DMS 273 (cell line): ENCODE results near the gene DCLK3.

Source experiments
- DNase-seq: peaks from one replicate; lab custom pipeline; 2025; ENCODE audit not compliant: unreplicated experiment; lab: John Stamatoyannopoulos, UW

Gene DCLK3, protein sequence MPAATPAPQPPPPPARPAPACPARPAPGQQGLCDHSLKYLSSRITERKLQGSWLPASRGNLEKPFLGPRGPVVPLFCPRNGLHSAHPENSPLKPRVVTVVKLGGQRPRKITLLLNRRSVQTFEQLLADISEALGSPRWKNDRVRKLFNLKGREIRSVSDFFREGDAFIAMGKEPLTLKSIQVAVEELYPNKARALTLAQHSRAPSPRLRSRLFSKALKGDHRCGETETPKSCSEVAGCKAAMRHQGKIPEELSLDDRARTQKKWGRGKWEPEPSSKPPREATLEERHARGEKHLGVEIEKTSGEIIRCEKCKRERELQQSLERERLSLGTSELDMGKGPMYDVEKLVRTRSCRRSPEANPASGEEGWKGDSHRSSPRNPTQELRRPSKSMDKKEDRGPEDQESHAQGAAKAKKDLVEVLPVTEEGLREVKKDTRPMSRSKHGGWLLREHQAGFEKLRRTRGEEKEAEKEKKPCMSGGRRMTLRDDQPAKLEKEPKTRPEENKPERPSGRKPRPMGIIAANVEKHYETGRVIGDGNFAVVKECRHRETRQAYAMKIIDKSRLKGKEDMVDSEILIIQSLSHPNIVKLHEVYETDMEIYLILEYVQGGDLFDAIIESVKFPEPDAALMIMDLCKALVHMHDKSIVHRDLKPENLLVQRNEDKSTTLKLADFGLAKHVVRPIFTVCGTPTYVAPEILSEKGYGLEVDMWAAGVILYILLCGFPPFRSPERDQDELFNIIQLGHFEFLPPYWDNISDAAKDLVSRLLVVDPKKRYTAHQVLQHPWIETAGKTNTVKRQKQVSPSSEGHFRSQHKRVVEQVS

DNA sequence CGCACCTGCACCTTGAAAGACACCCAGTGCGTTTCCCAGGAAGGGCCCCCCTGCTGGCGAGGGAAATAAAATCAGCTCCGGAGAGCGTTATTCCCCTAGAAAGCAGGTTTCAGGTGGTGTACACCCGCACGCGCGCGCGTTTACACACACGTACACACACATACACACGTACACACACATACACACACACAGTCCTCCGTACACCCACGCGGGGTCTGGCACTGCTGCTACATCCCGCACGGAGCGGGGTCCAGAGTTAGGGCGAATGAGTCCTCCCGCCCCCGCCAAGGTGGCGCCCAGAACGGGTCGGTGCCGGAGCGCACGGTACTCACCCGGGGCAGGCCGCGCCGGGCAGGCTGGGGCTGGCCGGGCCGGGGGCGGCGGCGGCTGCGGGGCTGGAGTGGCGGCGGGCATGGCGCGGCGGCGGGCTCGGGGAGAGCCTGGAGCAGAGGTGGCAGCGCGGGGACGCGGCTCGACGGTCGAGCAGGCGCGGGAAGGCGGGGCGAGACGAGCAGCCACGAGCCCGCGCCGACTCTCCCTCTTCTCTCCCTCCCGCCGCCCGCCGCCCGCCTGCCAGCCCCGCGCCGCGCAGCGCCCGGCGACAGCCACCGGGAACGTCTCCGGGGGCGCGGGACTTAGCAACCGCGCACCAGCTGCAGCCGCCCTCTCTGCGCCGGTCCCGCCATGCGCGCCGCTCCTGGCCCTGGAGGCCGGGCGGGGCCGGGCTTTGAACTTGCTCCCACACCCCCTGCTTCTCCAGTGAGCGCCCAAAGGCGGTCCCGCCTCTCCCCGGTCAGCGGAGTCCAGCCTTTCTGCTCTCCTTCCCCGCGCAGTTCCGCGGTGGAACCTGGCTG lies at the start of gene DCLK3:
Gene DCLK3, minus strand, starts transcription at position 704 of the 854 bp plus-strand sequence. Its CDS starts 290 bp downstream, at position 414.
- DNase-seq, result peak; percentile 68

DNA sequence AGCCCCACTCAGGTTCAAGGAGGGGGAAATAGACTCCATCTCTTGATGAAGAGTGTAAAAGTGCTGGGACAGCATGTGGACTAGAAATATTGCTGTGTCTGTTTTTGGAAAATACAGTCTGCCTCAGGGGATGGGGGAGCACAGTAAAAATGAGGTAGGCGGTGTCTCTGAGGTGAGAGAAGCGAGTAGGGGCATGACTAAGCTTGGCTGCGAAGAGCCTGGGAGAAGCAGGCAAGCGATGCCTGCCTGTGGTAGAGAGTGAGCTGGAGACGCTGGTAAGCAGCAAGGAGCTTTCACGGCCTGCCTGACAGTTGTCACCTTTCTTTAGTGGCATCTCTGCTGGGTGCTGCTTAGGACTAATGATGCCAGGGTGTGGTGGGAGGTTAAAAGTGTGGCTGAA lies 49.0 kb upstream of the DCLK3 start:
- peak; percentile 2 for DNase-seq

DNA sequence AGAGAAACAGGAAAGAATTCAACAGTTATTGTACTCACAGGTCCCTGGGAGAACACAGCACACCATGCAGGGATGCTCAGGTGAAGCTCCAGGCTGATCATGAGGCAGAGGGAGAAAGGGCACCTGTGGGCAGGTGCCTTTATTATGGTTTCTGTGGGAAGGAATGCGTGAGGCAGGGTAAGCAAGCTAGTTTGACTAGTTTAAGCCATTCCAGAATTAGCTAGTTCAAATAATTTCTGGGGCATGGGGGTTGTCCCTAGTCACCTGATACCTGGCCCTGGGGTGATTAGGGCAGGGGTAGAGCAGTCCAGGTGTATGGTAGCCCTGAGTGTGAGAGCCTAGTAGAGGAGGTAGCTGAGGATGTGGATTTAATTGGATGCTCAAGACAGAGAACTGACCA lies 47.9 kb upstream of the DCLK3 start:
- DNase-seq, result no peak

DNA sequence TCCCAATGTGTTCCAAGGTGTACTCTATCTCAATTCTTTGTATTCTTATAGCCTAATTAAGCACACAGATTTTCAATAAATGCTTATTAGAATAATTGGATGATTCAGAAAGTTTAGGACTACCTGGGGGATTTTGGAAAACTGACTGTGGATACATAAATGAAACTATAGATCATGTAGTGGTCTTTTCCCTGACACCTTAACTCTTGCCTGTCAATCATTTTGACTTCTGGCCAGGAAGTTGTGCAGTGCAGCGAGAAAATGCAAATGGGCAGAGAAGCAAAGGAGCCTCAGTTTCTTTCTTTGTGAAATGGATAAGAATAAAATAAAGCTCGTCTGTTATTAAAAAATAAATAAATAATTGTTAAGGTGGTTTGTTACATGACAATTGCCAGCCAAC lies 47.4 kb upstream of the DCLK3 start:
- no peak for DNase-seq

DNA sequence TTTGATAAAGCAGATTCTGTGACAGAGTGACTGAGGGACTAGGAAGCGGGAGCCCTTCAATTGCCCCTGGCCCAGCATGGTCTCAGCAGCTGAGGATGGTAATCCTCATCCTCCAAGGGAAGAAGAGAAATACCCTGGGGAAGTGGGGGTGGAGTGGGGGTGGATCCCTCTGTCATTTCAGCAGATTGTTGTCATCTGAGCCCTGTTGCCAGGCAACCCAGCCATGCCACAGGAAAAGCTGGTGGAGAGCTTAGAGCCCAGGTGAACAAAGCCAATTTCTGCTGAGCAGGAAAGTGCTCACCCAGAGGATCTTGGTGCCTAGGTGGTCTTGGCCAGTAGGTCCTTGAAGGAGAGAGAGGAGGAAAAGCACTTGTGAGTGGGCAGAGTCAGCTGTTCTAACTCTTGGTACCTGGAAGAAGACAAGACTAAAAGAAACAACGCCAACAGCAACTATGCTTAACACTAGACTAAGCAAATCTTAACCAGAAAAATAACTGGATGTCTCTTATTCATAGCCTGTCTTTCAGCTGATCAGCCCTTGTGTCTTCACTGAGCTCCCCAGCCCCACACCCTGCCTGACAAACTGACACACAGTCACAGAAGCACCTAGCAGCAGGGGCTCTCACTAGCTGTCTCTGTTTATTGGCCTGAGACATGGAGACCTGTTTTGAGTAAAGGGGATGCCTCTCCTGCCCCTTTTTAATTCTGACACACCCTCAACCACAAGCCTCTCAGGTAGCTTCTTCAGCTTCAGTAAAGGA lies 40.1 kb upstream of the DCLK3 start:
- DNase-seq, result peak; percentile 28

DNA sequence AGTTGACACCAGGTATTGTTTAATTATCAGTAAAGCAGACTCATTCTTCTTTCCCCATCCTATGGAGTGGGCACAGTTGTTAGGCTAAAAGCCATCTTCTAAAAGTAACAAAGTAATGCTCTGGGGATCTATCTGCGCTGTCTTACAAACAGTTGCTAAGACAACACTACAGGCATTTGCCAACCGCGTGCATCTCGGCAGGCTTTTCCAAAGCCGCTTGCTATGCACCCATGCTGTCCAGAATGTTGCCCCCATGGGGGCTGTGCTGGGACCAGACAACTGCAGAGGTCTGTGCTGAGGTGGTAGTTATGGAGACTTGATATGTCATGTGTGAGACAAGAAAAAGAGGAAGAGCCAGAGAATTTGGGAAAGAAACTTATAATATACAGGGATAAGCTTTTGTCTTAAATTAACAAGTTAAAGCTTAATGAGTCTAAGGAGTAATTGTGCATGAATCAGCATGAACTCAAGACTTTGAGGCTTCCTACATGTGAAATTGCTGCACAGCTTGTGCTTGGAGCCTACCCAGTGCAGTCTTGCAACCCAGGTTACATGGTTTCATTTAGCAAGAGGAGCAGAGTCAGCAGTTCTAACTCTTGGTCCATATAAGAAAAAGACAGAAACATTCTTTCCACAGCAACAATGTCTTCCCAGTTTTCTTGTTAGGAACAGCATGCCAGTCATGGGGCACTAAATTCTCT lies 38.9 kb upstream of the DCLK3 start:
- no peak for DNase-seq

DNA sequence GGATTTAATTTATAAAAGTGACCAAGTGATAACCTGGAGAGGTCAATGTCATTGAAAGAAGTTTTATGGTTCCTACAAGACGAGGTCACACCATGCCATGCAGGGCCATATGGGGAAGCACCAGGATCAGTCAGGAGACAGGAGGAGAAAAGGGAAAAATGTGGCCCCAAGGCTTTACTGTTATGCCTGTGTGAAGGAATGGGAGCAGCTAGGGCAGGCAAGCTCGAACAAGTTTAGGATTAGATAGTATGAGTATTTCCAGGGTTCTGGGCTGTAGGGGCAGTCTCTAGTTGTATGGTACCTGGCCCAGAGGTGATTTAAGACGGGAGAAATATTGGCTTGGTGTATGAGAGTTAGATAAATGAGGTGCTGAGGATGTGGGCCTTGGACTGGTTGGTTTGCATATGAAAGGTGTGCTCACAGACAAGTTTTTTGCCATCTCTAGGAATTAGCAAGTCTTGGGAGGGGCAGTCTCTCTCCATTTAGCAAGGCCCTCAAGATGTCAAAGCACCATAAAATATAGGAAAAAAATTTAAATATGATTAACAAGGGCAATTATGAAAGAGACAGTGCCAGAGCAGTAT lies 36.3 kb upstream of the DCLK3 start:
- no peak for DNase-seq

DNA sequence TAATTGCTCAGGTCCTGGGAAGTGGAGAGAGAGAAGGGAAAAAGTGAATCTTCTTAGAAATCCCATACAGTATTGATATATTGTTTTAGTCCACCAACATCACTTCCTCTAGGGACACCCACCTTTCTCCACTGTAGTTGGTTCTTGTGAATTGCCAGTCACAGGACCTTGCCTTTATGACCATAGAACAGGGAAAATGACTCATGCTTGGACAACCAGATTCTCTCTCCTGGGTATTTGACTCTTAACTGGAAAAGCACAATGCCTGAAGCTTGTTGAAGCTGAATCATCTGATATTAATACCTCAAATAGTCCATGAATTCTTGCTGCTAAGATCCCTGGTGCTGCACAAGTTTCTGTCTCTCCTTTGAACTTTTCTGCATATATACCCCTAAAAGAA lies 32.5 kb upstream of the DCLK3 start:
- no peak for DNase-seq

DNA sequence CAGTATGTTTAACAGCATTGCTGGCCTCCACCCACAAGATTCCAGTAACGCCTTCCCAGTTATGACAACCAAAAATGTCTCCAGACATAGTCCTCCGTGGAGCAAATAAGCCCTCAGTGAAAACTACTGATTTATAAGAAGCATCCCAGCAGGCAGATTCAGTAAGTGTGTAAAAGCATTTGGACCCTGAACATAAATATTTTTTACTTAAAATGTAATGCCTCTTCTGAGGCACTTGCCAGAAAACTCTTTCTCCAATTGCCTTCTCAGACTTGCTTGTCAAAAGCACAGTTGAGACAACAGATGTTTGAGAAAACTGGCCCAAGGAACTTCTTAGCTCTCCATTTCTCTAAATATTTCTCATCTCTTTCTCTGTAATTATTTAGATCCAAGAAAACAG lies 31.8 kb upstream of the DCLK3 start:
- no peak for DNase-seq

DNA sequence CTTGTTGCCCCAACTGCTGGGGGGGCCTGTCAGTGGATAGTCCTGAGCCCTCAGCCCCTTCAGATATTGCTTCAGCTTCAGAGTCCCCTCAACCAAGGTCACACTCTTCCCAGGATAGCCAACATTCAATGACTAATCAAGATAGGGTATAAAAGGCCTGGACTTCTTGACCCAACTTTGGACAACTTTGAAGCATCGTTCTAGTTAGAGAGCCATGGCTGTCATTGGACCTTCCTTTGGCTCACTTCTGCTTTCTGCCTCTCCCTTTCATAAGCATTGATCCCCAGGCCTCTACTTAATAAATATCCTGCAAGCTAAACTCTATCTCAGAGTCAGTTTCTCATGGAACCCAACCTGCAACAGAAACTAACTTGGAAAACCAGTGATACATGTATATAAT lies 31.3 kb upstream of the DCLK3 start:
- no peak for DNase-seq

DNA sequence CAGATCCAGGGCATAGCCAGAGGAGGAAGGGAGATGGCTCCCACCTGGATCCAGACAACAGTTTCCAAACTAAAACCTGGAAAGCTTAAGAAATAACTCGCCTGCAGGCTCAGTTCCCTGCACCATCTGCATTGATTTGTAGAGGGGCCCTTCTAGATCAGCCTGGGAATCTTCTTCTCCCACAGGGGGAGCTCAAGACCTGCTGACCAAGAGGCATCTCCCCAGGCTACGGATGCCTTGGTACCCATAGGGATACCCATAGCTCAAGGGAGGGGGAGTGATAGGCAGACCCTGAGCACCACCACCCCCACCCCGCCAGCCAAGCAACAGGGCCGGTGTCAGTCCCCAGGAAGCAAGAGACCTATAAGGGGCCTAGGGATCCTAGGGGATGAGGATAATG lies 28.0 kb upstream of the DCLK3 start:
- DNase-seq, result peak; percentile 72

DNA sequence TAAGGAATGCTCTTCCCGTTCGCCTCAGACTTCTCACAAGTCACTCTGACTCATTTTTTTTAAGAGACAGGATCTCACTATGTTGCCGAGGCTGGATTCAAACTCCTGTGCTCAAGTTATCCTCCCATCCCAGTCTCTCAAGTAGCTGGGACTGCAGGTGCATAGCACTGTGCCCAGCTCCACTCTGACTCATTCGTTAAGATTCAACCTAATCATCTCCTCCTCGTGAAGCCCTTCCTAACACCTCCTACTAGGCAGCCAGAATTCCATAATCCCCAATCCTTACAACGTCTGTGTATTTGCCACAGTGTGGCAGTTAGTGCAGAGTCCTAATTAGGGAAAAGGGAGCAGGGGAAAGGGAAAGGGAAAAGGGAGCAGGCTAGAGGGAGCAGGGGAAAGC lies 26.4 kb upstream of the DCLK3 start:
- DNase-seq, result no peak

DNA sequence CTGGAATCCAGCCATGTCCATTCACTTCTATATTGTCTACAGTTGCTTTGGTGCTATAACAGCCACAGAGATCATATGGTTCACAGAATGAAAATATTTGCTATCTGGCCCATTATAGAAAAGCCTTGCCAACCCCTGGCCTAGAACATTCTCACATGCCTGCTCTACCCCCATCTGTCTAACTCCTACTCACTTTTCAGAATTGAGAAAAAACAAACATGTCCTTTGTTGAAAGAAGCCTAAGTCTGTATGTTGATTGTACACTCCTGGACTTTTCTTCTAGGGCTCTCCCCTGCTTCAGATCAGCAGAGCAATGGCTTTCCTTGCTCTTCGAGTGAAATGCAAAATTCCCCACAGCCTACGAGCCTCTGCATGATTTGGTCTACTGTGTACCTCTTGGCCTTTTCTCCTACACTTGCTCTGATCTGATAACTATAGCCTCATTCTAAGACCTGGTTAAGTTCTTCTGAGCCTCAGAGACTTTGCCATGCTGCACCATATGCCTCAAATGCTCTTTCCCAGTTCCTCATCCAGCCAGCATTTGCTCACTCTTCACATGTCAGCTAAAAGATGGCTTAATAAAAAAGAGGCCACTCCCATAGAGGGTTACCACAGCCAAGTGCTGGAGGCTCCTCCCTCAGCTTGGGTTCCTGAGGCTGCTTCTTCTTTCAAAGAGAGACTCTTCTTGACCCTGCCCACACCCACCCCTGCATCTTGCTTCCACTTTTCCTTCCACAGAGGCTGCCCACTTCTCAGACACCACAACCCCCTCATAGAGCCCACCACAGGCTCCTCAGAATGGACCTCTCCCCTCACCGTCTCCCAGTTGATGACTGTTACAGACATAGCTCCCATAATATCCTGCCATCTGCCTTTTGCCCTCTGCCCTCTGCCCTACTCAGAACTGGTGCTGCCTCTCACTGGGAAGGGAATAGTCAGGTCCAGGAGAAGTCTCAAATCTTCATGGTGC lies 22.9 kb upstream of the DCLK3 start:
- DNase-seq, result peak; percentile 13

DNA sequence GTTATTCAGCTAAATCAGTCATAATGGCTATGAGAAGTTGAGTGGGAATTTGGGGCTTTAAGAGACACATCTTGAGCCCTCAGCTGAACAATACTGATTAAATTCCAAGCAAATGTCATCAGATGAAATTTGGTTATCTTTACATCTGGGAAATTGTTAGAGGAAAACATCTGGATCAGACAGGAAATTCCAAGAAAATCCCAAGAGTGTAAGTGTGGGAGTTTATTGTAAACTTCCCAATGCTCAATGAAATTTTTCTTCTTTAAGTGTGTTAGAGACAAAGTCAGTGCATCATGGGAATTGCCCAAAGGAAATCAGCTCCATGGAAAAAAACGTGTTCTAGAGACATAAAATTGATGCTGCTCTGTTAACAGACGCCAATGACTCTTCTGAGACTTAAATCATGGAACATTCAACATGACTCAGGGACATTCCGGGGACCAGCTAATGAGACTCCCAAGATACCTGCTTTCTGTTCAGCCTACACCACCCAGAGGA lies 19.8 kb upstream of the DCLK3 start:
- no peak for DNase-seq

DNA sequence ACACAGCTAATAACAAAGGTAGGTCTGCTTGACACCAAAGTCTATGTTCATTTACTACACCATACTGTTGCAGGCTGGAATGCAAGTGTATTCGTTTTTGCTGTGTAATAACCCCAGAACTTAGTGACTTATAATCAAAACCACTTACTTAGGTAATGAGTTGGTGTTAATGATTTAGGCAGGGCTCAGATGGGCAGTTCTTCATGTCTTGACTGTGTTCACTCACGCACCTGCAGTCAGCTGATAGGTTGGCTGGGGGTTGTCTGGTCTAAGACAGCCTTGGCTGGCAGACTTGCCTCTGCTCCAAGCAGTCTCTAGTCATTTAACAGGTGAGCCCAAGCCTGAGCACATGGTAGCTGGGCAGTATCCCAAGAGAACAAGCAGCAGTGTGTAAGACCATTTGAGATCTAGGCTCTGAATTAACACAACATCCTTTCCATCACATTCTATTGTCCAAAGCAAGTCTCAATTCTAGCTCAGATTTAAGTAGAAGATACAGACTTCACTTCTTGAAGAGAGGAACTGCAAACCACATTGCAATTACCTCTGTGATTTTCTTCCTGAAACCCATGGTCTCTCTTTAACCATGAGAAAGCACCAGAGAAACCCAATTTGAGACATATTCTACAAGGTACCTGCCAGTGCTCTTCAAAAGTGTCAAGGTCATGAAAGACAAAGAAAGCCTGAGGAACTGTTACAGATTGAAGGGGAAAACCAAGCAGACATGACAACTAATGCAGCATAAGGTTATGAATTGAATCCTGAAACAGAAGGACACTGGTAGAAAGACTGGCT lies 13.3 kb upstream of the DCLK3 start:
- DNase-seq, result peak; percentile 3

DNA sequence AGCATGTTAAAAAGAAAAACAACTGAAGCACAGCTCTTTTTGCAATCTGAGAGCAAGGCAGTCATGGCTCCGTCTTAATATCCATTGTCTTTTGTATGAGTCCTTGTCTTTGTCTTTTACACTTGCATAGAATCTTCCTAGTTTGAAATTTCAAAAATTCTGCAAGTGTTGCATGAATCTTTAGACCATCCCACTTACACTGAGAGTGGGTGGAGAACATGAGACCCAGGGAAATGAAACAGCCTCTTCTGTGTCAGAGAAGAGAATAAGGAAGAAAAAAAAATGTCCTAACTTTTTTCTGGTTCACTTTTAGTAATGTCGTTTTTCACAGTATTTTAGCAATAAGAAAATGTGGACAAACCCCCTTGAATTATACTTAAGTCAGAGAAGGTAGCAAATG lies 12.1 kb upstream of the DCLK3 start:
- no peak for DNase-seq

DNA sequence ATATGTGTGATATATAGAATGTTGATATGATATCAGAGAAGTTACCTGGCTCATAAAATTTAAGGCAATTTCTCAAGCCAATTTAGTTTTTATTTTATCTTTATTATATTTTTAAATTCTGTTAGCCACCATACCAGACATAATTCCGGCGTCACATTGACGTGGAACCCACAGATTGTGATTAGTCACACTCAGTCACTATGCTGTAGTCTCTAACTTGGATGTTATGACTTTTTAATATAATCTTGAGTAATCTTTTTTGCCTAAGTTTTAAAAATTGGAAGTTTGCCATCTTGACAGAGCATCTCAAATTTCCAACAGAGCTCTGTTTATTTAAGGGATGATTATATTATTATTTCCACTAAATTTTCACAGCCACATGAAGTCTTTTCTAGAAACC lies 9.7 kb upstream of the DCLK3 start:
- peak; percentile 10 for DNase-seq

DNA sequence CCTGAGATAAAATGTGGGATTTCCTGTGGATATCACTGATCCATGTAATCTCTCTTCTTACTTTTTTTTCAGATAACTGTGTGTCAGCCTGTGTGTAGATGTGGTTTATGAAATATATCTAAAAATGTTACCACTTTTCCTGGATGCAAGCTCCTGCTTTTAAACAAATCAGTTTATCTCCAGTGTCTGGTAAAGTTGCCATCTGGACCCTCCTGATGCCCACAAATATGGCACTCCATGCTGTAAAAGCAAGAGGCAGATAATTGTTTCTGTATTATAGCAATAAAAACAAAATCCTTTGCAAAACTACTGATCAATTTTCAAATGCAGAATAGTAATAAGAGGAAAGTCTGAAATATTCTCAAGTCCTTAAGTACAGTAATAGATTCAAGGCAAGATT lies 7.6 kb upstream of the DCLK3 start:
- peak; percentile 35 for DNase-seq
